ENCODE data around the gene CAPN5.

The CAPN5 gene

DNA sequence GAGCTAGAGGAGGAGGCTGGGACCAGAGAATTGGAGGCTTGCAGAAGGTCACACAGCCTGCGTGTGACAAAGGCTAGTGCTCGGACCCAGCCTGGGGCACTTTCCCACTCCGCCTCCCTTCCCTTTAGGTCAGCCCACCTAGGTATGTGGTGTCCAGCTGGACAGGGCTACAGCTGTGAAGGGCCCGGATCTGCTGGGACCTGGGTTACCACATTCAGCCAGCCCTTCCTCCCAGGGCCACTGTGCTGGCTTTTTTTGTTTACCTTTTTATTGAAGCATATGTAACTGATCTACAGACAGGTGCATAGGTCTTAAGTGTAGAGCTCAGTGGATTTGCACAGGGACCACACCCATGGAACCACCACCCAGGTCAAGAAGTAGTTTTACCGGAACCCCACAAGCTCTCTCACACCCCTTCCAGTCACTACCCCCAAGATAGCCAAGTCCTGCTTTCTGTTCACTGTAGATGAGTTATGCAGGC is 8.7 kb downstream of the CAPN5 start:
- no peak for DNase-seq (ENCODE audit: extremely low read depth, insufficient read length)
- TF ChIP-seq, protein P1, sequence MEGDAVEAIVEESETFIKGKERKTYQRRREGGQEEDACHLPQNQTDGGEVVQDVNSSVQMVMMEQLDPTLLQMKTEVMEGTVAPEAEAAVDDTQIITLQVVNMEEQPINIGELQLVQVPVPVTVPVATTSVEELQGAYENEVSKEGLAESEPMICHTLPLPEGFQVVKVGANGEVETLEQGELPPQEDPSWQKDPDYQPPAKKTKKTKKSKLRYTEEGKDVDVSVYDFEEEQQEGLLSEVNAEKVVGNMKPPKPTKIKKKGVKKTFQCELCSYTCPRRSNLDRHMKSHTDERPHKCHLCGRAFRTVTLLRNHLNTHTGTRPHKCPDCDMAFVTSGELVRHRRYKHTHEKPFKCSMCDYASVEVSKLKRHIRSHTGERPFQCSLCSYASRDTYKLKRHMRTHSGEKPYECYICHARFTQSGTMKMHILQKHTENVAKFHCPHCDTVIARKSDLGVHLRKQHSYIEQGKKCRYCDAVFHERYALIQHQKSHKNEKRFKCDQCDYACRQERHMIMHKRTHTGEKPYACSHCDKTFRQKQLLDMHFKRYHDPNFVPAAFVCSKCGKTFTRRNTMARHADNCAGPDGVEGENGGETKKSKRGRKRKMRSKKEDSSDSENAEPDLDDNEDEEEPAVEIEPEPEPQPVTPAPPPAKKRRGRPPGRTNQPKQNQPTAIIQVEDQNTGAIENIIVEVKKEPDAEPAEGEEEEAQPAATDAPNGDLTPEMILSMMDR (IDR thresholded peaks at IDR 0.05; ENCODE audit: insufficient read depth, low read length, poor library complexity, severe bottlenecking) = no peak
- H3K36me3 ChIP-seq (ENCODE audit: control insufficient read depth, insufficient read depth, low read length) = no peaks in the 10 kb centered on the region

DNA sequence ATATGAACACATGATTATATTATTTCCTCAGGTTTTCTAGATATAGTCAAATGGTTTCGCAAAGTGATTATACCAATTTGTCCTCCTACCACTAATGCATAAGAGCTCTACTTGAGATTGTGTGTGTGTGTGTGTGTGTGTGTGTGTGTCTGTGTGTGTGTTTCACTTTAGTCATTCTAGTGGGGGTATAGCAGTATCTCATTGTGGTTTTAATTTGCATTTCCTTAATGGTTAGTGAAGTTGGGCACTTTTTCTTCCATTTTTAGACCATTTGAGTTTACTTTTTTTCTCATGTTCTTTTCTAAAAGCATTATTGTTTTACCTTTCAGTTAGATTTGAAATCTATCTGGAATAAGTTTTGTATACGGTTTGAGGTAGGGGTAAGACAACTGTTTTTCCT is 12.9 kb downstream of the CAPN5 start:
- no peak for DNase-seq (ENCODE audit: extremely low read depth, insufficient read length)
- Histone ChIP-seq H3K4me3 (replicated peaks; ENCODE audit: low read depth, low read length) (no peak overlapping the region), H3K27me3 (replicated peaks; ENCODE audit: control insufficient read depth, insufficient read depth, low read length) (no peaks in the 10 kb centered on the region; the same call in 1 of the 2 replicates), H3K36me3 (ENCODE audit: control insufficient read depth, insufficient read depth, low read length) (no peaks in the 10 kb centered on the region)
- TF ChIP-seq, protein P1 (IDR thresholded peaks at IDR 0.05; ENCODE audit: insufficient read depth, low read length, poor library complexity, severe bottlenecking) = no peak

More for the DNA sequence above, 8.7 kb downstream of the CAPN5 start:
- Histone ChIP-seq H3K27me3 (replicated peaks; ENCODE audit: control insufficient read depth, insufficient read depth, low read length) (no peaks in the 10 kb centered on the region; the same call in 1 of the 2 replicates), H3K4me3 (replicated peaks; ENCODE audit: low read depth, low read length) (no peak overlapping the region)

DNA sequence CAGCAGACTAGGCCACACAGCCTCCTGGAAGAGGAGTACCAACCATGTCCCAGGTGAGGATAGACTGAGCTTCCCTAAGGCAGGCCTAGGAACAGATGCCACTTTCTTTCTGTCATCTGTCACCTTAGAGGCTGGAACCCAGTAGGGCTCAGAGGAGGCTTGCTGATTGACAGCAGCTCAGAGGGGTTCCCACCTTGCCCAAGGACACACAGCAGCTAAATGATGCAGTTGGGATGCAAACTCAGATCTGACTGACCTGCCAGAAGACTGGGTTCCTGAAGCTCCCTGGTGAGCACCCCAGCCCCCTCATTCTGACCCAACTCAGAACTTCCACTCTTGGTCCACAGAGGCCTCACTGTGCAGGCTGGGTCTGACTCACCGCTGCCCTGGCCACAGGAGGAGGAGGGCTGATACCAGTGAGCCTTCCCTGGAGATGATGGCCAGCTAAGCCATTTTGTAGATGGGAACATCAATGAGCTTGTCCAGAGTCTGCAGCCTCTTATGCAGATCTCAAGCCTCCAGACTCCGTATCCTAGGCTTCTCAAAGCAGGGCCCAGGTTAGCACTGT is 14.0 kb downstream of the CAPN5 start:
- Histone ChIP-seq H3K4me3 (replicated peaks; ENCODE audit: low read depth, low read length) (no peak overlapping the region), H3K36me3 (ENCODE audit: control insufficient read depth, insufficient read depth, low read length) (no peaks in the 10 kb centered on the region), H3K27me3 (replicated peaks; ENCODE audit: control insufficient read depth, insufficient read depth, low read length) (no peaks in the 10 kb centered on the region)
- TF ChIP-seq, protein P1 (IDR thresholded peaks at IDR 0.05; ENCODE audit: insufficient read depth, low read length, poor library complexity, severe bottlenecking) = no peak
- DNase-seq (ENCODE audit: extremely low read depth, insufficient read length) = no peak

DNA sequence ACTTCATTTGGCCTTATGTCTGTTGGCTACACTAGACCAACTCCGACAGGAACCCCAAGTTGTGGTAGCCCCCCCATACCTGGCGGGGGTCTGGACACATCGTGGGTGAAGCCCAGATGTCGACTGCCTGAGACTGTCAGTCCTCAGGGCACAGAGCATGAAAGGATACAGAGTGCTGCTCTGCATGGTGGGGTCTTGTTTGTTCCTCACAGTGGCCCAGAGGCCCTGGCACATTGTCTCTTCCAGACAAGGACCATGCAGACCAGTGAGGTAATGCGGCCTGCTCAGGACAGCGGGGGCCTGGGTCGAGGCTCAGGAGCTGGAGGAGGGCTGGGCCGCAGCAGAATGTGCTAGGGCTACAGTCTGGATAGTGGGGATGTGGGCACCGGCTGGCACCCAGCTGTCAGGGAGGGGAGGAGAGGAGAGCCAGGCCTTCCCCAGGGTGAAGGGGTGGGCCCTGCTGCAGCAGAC is 14.6 kb downstream of the CAPN5 start:
- H3K27me3 ChIP-seq (replicated peaks; ENCODE audit: control insufficient read depth, insufficient read depth, low read length) = no peaks in the 10 kb centered on the region
- TF ChIP-seq, protein P1 (IDR thresholded peaks at IDR 0.05; ENCODE audit: insufficient read depth, low read length, poor library complexity, severe bottlenecking) = no peak
- DNase-seq (ENCODE audit: extremely low read depth, insufficient read length) = no peak
- no peaks in the 10 kb centered on the region for H3K36me3 ChIP-seq (ENCODE audit: control insufficient read depth, insufficient read depth, low read length)
- no peak overlapping the region for H3K4me3 ChIP-seq (replicated peaks; ENCODE audit: low read depth, low read length)

DNA sequence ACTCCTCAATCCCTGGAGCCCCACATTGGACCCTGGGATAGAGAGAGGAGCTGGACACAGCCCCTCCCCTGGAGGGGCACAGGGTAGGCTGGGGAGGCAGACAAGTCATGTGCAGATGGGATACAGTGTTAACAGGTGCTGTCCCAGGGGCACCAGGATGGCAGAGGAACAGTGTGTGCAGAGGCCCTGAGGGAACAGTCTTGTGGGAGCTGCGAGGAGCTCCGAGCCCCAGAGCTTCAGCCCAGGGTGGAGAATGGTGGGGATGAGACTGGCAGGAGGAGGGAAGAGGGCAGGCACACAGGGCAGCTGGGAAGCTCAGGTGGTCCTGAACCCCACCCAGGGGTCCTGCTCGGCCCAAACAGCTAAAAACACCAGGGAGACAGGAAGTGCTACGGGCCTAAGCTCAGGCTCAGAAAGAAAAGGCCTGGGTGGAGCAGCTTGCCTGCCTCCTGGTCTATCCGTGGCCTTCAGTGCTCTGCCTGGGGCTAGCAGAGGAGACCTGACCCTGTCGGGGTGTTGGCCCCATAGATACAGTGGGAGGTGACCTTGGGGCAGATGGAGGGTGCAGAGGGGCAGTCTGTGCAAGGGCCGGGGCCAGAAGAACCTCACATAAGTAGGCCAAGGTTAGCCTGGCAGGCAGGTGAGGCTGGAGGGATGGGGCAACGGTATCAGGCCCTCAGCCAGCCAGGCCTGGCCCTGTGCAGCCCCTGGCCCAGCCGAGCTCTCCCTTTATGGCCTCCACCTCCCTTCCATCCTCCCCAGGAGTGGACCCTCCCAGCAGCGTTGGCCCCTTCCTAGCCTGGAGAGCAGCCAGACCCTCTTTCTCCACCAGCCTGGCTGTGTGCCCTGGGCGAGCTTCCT is 15.4 kb downstream of the CAPN5 start:
- TF ChIP-seq, protein P1 (IDR thresholded peaks at IDR 0.05; ENCODE audit: insufficient read depth, low read length, poor library complexity, severe bottlenecking) = no peak

More for the DNA sequence above, 15.4 kb downstream of the CAPN5 start:
- Histone ChIP-seq H3K4me3 (replicated peaks; ENCODE audit: low read depth, low read length) (no peak overlapping the region), H3K27me3 (replicated peaks; ENCODE audit: control insufficient read depth, insufficient read depth, low read length) (no peaks in the 10 kb centered on the region), H3K36me3 (ENCODE audit: control insufficient read depth, insufficient read depth, low read length) (no peaks in the 10 kb centered on the region)
- DNase-seq (ENCODE audit: extremely low read depth, insufficient read length) = no peak

Measured in GM06990 (cell line).